DND-41 (cell line): ENCODE results near the gene ATP8A2.

Experiments
- ATAC-seq: fragments of 200-7000 bp; cut with Tn5 transposase; 3 replicates; pipeline ENCODE4 v1.9.1; 2021; ENCODE audit warnings: low read depth; ENCODE audit not compliant: insufficient read depth
- DNase-seq: peaks from one replicate; pipeline ENCODE4 v3.0.0-alpha.2; 2020
- H2AFZ ChIP-seq: 2 replicates; pipeline ENCODE4 v1.6.0; 2012; ENCODE audit warnings: low read depth, low read length
- H3K27ac ChIP-seq: 2 replicates; pipeline ENCODE4 v1.5.1; 2012; ENCODE audit warnings: low read length, inconsistent platforms
- H3K27me3 ChIP-seq: fragments of 200-600 bp; sonication (generic); 2 replicates; pipeline ENCODE4 v1.6.0; 2012; ENCODE audit warnings: low read length, mild to moderate bottlenecking, inconsistent platforms; ENCODE audit not compliant: insufficient read depth, poor library complexity
- H3K36me3 ChIP-seq: 2 replicates; pipeline ENCODE4 v1.5.1; 2012; ENCODE audit warnings: low read length, inconsistent platforms; ENCODE audit not compliant: insufficient read depth
- H3K4me1 ChIP-seq: 2 replicates; pipeline ENCODE4 v1.5.1; 2012; ENCODE audit warnings: mild to moderate bottlenecking, low read length; ENCODE audit not compliant: insufficient read depth
- H3K4me2 ChIP-seq: 2 replicates; pipeline ENCODE4 v1.6.0; 2012; ENCODE audit warnings: mild to moderate bottlenecking, moderate library complexity, low read length, inconsistent platforms; ENCODE audit not compliant: insufficient read depth
- H3K4me3 ChIP-seq, 2 experiments: fragments of 200-600 bp in 1 of 2; shearing (Covaris generic) in 1 of 2; 2 replicates each; pipeline ENCODE4 v1.5.1; 2012 to 2016; ENCODE audit warnings: inconsistent platforms in 2 of 2, low read length in 2 of 2, mild to moderate bottlenecking in 2 of 2, low read depth in 1 of 2, moderate library complexity in 1 of 2
- H3K79me2 ChIP-seq: 2 replicates; pipeline ENCODE4 v1.6.0; 2012; ENCODE audit warnings: low read length, inconsistent platforms; ENCODE audit not compliant: insufficient read depth
- H3K9ac ChIP-seq: 2 replicates; pipeline ENCODE4 v1.6.0; 2012; ENCODE audit warnings: low read depth, mild to moderate bottlenecking, inconsistent platforms, low read length, moderate library complexity
- H3K9me3 ChIP-seq: 2 replicates; pipeline ENCODE4 v1.5.1; 2012; ENCODE audit warnings: low read length, moderate library complexity, mild to moderate bottlenecking, inconsistent platforms; ENCODE audit not compliant: insufficient read depth, severe bottlenecking
- H4K20me1 ChIP-seq: 2 replicates; pipeline ENCODE4 v1.6.0; 2012; ENCODE audit warnings: low read length; ENCODE audit not compliant: insufficient read depth
- EZH2 ChIP-seq: IDR thresholded peaks from 3 replicates; pipeline ENCODE4 v1.6.1; 2012; ENCODE audit warnings: borderline replicate concordance, low read depth, mild to moderate bottlenecking, moderate library complexity, low read length, inconsistent platforms; ENCODE audit not compliant: severe bottlenecking
- TF ChIP-seq, protein P1 (sequence below): IDR thresholded peaks from 2 replicates; pipeline ENCODE4 v1.5.1; 2012; ENCODE audit warnings: borderline replicate concordance, low read length, moderate library complexity, mild to moderate bottlenecking; ENCODE audit not compliant: poor library complexity, severe bottlenecking; ENCODE audit errors: extremely low read depth

The ATP8A2 gene

DNA sequence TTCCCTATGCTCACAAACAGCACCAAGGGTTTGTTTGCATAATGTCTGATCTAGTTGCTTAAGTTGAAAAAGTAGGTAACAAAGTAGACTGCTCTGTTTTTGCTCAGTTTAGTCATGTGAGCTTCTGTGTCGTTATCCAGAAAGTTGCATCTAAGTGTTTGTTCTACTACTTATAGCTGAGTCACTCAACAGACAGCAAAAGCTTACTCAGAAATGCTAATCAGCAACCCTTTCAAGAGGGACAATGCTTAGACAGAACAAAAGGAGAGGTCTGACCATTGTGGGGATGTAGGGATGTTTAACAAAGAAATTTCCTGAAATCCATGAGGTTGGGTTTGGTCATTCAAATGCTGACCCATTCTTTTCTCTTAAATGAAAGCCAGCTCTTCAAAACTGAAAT, 106.4 kb downstream of the ATP8A2 start:
- H4K20me1 ChIP-seq = no peaks in the 10 kb centered on the region
- H2AFZ ChIP-seq = no peak overlapping the region
- TF ChIP-seq EZH2 = no peak
- TF ChIP-seq, protein P1, sequence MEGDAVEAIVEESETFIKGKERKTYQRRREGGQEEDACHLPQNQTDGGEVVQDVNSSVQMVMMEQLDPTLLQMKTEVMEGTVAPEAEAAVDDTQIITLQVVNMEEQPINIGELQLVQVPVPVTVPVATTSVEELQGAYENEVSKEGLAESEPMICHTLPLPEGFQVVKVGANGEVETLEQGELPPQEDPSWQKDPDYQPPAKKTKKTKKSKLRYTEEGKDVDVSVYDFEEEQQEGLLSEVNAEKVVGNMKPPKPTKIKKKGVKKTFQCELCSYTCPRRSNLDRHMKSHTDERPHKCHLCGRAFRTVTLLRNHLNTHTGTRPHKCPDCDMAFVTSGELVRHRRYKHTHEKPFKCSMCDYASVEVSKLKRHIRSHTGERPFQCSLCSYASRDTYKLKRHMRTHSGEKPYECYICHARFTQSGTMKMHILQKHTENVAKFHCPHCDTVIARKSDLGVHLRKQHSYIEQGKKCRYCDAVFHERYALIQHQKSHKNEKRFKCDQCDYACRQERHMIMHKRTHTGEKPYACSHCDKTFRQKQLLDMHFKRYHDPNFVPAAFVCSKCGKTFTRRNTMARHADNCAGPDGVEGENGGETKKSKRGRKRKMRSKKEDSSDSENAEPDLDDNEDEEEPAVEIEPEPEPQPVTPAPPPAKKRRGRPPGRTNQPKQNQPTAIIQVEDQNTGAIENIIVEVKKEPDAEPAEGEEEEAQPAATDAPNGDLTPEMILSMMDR = no peak
- H3K4me1 ChIP-seq = no peaks in the 10 kb centered on the region
- DNase-seq (no peak), ATAC-seq (no peak)
- H3K79me2 ChIP-seq = no peaks in the 10 kb centered on the region
- no peak overlapping the region for H3K27ac ChIP-seq
- H3K9ac ChIP-seq = no peak overlapping the region
- H3K27me3 ChIP-seq = no peaks in the 10 kb centered on the region
- no peak overlapping the region for H3K4me2 ChIP-seq
- H3K36me3 ChIP-seq = no peaks in the 10 kb centered on the region
- peaks cover 11% of the 10 kb centered on the region for H3K9me3 ChIP-seq
- no peak overlapping the region for H3K4me3 ChIP-seq

DNA sequence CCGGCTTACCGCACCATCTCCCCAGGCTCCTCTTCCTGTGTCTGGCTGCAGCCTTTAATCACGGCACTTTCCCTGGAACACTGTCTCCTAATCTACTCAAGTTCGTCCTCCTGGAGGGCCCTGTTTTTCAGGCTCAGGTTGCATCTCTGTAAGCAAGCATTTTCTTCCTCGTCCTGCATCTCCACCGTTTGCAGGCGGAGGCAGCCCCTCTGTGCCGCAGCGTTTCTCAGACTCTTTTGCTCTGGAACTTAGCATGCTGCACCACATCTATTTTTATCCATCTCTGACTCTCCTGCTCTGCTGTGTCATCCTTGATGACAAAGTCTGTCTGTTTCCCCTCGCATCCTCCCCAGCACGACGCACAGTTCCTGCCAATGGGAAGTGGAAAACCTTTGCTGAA, 117.5 kb downstream of the ATP8A2 start:
- Histone ChIP-seq H3K4me2 (no peak overlapping the region), H3K9ac (no peak overlapping the region), H3K79me2 (no peaks in the 10 kb centered on the region), H3K9me3 (no peaks in the 10 kb centered on the region), H3K27me3 (no peaks in the 10 kb centered on the region), H3K4me3 (no peak overlapping the region), H4K20me1 (no peaks in the 10 kb centered on the region), H2AFZ (no peak overlapping the region), H3K36me3 (no peaks in the 10 kb centered on the region), H3K4me1 (no peaks in the 10 kb centered on the region), H3K27ac (no peak overlapping the region)
- ATAC-seq = no peak
- TF ChIP-seq, protein P1 = no peak
- no peak for TF ChIP-seq EZH2
- DNase-seq = no peak

DNA sequence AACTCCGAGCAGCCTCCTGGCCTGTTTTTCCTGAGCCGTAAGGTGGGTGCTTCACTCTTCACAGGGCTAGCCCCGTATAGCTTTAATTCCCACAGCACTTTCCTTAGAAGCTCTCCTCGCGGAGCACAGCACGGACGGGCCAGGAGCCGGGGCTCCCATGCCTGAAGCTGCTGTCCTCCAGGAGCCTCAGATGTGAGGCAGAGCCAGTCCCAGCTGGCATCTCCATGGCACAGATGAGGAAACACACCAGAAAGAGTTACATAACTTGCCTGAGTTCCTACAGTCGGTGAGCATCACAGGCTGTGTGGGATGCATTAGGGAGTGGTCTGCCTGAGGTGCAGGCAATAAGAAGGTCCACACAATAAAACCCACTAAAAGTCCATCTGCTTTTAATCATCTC, 118.5 kb downstream of the ATP8A2 start:
- H4K20me1 ChIP-seq = no peaks in the 10 kb centered on the region
- no peaks in the 10 kb centered on the region for H3K36me3 ChIP-seq
- no peak for ATAC-seq
- no peak overlapping the region for H3K27ac ChIP-seq
- H3K9me3 ChIP-seq = no peaks in the 10 kb centered on the region
- no peak overlapping the region for H3K4me3 ChIP-seq
- H3K4me2 ChIP-seq = no peak overlapping the region
- DNase-seq = no peak
- no peak overlapping the region for H3K9ac ChIP-seq
- TF ChIP-seq, protein P1 = no peak
- TF ChIP-seq EZH2 = no peak
- H3K27me3 ChIP-seq = no peaks in the 10 kb centered on the region
- no peaks in the 10 kb centered on the region for H3K79me2 ChIP-seq
- no peak overlapping the region for H2AFZ ChIP-seq
- H3K4me1 ChIP-seq = no peaks in the 10 kb centered on the region
